Epithelial cell of prostate (primary cell): Measurements from ENCODE around the gene LTK.
A peak's percentile ranks its signal among the peaks of the same experiment; 100 is the strongest.

Source experiments
- DNase-seq: peaks from one replicate; pipeline ENCODE4 v3.0.0-alpha.2; 2011; ENCODE audit warnings: low read depth, low spot score
- H3K27ac ChIP-seq: fragments of 450-650 bp; 2 replicates; pipeline ENCODE4 v1.5.1; 2017; ENCODE audit warnings: mild to moderate bottlenecking

The LTK gene

GRCh38 chr15:41535544-41535943, 21.9 kb upstream of the LTK start:
- no peak overlapping the region for H3K27ac ChIP-seq
- no peak for DNase-seq

- H3K27ac ChIP-seq = no peak overlapping the region
Measured at GRCh38 chr15:41530363-41530956, 16.8 kb upstream of the LTK start.

GRCh38 chr15:41523097-41523496, 9.5 kb upstream of the LTK start:
- DNase-seq = no peak
- H3K27ac ChIP-seq = no peak overlapping the region

More at GRCh38 chr15:41530363-41530956, 16.8 kb upstream of the LTK start:
- no peak for DNase-seq

DNA sequence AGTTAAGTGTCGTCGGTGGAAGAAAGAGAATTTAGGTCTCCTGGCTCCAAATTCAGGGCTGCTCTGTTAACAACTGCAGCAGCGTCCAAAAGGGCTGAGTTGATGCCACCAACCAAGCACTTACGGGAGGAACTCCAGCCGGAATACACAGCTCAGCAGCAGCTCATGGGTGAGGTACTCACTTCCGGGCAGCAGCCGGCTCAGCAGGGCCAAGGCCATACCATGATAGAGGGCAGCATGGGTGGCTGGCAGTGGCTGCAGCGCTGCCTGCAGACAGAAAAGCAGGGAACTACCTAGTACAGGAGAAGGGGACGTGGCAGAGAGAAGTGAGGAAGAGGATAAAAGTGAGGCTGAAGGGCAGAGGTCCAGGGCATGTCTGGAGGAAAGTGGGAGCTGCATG, 8.0 kb upstream of the LTK start:
- no peak overlapping the region for H3K27ac ChIP-seq
- no peak for DNase-seq

DNA sequence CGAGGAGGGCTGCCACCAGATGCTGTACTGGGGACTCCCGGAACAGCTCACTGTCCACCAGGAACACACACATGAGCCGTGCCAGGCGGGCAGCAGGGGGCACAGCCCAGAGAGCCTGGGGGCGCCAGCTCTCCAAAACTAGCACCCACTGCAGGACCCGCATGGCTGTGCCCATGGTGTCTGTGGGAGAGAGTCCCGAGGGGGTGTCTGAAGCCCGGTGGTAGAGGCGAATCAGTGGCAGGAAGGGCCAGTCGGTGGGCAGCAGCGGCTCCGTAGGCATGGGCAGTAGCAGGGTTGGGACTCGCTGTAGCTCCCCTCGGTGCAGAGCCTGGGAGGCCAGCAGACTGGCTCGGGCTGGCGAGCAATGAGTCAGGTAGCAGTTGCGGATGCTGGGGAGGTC, 7.0 kb upstream of the LTK start:
- H3K27ac ChIP-seq = no peak overlapping the region
- DNase-seq = no peak

GRCh38 chr15:41517895-41518449, 4.3 kb upstream of the LTK start:
- no peak overlapping the region for H3K27ac ChIP-seq
- no peak for DNase-seq

- no peak for DNase-seq
- no peak overlapping the region for H3K27ac ChIP-seq
Measured at GRCh38 chr15:41512940-41513505, 604 bp downstream of the LTK start.

DNA sequence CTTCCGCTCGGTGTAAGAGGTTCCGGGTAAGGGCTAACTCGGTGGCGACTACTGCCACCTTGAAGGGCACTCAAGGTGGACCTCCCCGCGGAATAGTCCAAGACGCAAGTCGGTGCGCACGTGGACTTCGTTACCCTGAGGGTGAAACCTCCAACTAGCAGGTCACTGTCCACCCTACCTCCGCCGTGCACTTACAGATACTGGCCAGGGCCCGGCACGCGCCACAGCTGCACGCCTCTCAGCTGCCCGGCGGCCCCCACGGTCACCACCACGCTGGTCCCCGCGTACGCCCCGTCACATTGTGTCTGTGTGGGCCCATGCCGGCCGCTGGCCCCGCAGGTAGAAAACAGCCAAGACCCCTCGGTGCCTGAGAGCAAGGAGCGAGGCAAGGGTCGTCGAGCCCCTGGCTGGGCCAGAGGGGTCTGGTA, 1.1 kb downstream of the LTK start:
- DNase-seq = no peak
- H3K27ac ChIP-seq = no peak overlapping the region

DNA sequence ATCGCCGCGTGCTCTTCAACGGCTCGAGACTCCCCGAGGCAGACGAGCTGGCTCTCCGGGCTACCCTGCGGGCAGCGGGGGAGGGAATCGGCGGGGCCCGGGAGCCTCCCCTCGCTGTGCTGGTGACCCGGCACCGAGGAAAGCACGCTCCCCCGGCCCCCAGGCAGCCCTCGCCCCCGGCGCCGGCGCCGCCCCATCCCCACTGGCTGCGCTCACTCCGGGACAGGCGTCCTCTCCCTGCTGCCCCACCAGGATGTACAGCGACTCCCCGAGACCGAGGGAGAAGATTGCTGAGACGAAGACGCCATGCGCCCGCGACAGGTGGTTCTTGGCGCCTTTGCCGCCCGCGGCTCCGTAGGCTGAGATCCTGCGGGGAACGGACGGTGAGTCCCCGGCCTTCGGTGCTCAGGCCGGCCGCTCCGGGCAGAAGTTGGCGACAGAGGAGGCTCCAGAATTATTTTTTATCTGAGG, 1.7 kb downstream of the LTK start:
- no peak overlapping the region for H3K27ac ChIP-seq
- DNase-seq = no peak

- no peak for DNase-seq
Measured at GRCh38 chr15:41511331-41511898, 2.2 kb downstream of the LTK start.

DNA sequence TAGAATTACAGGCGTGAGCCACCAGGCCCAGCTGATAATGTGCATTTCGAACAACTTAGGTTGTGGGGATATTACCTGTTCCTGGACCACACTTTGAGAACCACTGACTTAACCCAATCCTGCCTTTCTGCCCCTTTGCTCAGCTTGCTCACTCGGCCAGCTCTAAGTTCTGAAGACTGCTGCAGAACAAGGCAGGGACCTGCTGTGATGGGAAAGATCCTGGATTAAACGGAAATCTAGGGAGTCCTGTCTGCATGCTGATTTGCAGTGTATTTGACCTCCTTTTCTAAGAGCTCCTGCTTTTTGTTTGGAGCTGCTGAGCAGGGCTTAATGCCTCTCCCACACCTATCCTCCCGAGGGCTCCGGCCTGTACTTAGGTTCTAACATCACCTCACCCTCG, 2.9 kb downstream of the LTK start:
- H3K27ac ChIP-seq = no peak overlapping the region
- no peak for DNase-seq

More at GRCh38 chr15:41511331-41511898, 2.2 kb downstream of the LTK start:
- no peak overlapping the region for H3K27ac ChIP-seq

DNA sequence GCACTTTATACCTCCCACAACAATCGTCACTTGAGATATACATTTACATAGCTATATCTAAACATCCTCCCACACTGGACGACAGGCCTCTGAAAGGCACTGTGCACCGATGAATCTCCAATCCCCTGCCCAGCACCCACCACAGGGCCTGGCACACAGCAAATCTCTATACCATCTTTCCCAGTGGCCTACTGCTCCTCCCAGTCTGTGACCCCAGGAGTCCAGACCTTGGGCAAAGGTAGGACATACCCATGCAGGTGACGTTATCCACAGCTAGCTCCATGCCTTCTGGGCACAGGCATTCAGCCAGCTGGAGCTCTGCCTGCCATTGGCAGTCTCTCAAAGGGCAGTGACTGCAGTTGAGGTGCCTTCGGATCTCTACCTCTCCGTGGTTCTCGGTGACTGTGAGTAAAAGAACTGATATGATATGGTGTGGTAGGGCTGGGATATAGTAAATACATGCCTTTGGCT, 5.8 kb downstream of the LTK start:
- DNase-seq = peak; percentile 49
- H3K27ac ChIP-seq = no peak overlapping the region

DNA sequence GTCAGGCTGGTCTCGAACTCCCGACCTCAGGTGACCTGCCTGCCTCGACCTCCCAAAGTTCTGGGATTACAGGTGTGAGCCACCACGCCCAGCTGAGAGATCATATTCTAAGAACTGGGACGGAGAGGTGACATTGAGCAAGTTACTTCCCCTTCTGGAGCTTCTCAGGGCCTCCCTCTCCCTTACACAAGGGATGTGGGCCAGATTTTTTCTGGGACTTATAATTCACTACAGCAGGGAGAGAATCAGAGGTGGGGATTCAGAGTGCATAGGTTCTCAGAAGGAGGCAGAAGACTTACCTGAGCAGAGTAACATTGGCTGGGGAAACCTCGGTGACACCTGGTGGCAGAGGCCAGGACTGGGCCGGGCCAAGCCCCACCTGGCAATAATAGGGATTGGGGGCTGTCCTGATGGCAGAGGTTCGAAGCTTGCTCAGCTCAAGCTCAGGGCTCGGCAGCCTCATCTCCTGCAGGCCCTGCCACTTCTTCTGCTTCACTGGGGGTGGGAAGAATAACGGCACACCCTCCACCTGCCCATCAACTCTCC, 6.8 kb downstream of the LTK start:
- DNase-seq = no peak
- no peak overlapping the region for H3K27ac ChIP-seq

DNA sequence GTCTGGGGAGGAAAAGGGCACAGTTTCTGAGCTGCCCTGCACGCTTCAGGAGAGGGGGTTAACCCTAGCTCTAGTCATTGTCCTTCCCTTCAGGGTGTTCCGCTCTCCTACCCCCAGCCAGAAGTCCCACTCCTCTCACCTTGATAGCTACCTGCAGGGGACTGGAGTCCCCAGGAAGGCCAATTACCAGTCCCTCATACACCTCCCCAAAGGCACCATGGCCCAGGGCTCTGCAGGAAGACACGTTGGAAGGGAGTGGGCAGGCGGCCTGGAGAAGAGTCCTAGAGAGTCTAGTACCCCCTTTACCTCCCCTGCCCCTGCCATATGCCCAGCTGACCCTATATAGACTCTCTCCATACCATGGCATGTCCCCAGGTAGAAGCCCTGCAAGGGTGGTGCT, 7.9 kb downstream of the LTK start:
- H3K27ac ChIP-seq = no peak overlapping the region
- no peak for DNase-seq

DNA sequence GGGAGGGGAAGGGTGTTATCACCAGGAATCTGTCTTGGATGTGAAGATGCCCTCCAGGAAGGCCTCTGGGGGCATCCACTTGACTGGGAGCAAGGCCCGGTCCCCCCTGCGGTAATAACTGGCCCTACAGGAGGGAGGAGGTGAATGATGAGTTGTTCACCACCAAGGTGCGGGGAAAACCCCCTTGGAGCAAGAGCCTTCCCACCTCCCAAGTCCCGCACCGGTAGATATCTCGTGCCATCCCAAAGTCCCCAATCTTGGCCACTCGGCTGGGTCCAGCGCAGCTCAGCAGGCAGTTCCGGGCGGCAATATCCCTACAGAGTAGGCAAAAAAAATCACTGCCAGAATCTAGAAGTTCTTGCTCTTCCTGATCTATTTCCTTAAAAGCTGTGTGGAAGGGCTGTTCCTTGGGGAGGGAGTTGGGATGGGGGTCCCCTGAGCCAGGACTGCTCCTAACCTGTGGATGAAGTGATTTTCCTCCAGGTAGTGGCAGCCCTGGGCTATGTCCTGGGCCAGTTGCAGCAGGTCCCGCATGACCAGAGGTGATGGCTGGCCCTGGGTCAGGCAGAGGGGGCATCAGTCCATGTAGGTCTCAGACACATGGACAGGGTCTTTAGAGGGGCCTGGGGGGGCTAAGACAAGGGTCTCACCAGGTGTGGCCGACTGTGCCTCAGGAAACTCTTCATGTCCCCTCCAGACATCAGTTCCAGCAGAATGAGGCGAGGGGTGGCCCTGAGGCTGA, 8.7 kb downstream of the LTK start:
- no peak for DNase-seq
- no peak overlapping the region for H3K27ac ChIP-seq

DNA sequence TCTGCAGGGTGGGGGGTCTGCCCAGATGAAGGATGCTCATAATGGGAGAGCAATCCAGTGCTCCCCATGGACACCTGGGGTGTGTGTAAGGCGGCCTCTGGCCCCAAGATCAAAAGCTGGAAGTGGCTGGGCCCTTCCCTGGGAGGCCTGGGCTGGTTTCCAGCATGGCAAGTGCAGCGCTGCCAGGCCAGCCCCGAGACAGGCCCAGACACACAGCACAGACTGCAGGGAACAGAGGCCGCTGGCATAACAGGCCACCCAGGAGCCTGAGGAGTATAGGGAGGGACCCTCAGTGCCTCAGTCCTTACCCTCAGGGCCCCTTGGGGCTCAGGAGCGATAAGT, 10.0 kb downstream of the LTK start:
- H3K27ac ChIP-seq = no peak overlapping the region
- no peak for DNase-seq

DNA sequence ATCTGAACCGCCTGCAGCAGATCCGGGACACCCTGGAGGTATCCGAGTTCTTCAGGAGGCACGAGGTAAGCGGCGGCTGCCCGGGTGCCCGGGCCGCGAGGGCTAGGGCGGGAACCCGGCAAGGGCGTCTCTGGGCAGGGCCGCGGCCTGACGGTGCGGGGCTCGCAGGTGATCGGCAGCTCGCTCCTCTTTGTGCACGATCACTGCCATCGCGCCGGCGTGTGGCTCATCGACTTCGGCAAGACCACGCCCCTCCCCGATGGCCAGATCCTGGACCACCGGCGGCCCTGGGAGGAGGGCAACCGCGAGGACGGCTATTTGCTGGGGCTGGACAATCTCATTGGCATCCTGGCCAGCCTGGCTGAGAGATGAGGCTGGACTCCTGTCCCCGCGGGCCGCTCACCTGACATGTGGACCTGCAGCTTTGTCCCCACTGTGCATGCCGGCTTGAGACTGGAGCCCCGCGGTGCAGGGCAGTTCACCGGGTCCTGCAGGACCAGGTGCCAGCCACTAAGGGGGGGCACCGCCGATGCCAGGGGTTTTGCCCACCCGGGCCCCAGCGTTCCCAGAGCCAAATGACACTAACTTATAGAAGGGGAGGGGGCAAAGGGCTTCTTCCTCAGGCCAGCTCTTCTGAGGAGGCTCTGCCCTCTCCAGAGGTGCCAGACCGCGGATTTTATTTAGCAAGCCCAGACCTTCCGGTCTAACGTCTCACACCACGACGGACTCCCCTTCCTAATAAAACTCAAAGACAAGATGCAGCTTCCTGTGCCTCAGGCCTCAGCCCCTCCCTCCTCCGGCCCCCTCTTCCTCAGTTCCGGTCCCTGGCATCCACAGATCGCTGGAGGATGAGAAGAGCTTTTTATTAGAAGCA, 10.6 kb downstream of the LTK start:
- H3K27ac ChIP-seq = no peak overlapping the region
- DNase-seq = no peak

- no peak for DNase-seq
- H3K27ac ChIP-seq = no peak overlapping the region
Measured at GRCh38 chr15:41501931-41502794, 11.5 kb downstream of the LTK start.
